Measurements from ENCODE around the gene MXD1. TPM values are rescaled to one million over a fixed set of nuclear protein-coding genes. Genes with fewer than 3 reads are reported as not detected.

The MXD1 gene
- total and polyA plus RNA-seq, 2 experiments from 2014 or later = 1.8 to 3.9 TPM

DNA sequence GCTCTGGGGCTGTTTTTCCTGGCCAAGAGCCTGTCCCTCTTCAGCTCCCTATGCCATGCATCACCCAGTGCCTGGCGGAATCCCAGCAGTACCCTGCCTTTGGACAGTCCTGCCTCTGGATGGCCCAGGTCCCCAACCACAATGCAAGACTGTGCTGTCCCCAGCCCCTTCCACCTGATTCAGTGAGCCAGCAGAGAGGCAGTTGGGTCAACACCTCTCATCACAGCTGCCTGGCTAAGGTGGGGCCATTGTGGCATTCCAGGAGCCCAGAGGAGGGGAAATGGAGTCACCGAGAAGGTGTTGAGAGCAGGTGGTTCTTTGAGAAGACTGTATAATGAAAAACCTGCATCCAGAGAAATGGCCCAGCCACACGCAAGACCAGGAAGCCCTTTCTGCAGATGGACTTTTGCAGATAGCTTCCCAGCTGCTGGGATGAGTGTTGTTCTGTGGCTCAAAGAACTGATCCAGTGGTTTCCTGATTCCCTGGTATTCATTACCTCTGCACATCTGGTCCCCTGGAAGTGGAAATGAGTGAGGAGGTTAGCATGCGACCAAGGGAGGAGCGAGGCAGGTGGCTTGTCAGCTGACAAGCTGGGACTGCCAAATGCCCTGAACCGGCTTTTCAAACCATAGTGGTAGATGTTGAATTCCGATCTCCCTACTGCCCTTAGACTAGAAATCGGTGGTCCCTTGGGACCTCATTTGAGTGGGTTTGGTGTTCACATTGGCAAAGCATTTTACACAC is 48.2 kb downstream of the MXD1 start:
- H3K4me3 ChIP-seq = no peak overlapping the region
- no peak overlapping the region for H3K27ac ChIP-seq (ENCODE audit: low read depth)
- Mint-ChIP-seq H3K4me3 (no peak overlapping the region), H3K4me1 (peaks cover 15% of the 10 kb centered on the region), H3K27ac (no peak overlapping the region), H3K36me3 (ENCODE audit: low read depth) (no peaks in the 10 kb centered on the region; the same call in 2 of the 3 replicates), H3K27me3 (ENCODE audit: insufficient read depth, low read depth, poor library complexity) (peaks cover 8% of the 10 kb centered on the region), H3K9me3 (no peaks in the 10 kb centered on the region)
- H3K79me2 ChIP-seq (replicated peaks; ENCODE audit: insufficient read depth) = no peaks in the 10 kb centered on the region
- no peaks in the 10 kb centered on the region for H3K36me3 ChIP-seq (ENCODE audit: insufficient read depth)
- DNase-seq (ENCODE audit: low spot score) (no peak), ATAC-seq (no peak)
- TF ChIP-seq ETS1 (IDR thresholded peaks at IDR 0.05) (no peak), EZH2phosphoT487 (IDR thresholded peaks at IDR 0.05; ENCODE audit: unreplicated experiment) (no peak), NANOG (IDR thresholded peaks at IDR 0.05; ENCODE audit: borderline replicate concordance) (no peak), CREB1 (CRISPR knock-in tag; IDR thresholded peaks at IDR 0.05; ENCODE audit: low read depth) (no peak), JUNB (IDR thresholded peaks at IDR 0.05; ENCODE audit: unreplicated experiment) (no peak), ZNF114 (CRISPR knock-in tag; IDR thresholded peaks at IDR 0.05) (no peak), EZH2 (IDR thresholded peaks at IDR 0.05; ENCODE audit: low read depth, unreplicated experiment) (no peak), STAT1 (IDR thresholded peaks at IDR 0.05; ENCODE audit: unreplicated experiment) (no peak), POLR2AphosphoS5 (IDR thresholded peaks at IDR 0.05; ENCODE audit: low read depth) (no peak), ZNF331 (CRISPR knock-in tag; IDR thresholded peaks at IDR 0.05; ENCODE audit: low read depth) (no peak)
- TF ChIP-seq, protein P1, sequence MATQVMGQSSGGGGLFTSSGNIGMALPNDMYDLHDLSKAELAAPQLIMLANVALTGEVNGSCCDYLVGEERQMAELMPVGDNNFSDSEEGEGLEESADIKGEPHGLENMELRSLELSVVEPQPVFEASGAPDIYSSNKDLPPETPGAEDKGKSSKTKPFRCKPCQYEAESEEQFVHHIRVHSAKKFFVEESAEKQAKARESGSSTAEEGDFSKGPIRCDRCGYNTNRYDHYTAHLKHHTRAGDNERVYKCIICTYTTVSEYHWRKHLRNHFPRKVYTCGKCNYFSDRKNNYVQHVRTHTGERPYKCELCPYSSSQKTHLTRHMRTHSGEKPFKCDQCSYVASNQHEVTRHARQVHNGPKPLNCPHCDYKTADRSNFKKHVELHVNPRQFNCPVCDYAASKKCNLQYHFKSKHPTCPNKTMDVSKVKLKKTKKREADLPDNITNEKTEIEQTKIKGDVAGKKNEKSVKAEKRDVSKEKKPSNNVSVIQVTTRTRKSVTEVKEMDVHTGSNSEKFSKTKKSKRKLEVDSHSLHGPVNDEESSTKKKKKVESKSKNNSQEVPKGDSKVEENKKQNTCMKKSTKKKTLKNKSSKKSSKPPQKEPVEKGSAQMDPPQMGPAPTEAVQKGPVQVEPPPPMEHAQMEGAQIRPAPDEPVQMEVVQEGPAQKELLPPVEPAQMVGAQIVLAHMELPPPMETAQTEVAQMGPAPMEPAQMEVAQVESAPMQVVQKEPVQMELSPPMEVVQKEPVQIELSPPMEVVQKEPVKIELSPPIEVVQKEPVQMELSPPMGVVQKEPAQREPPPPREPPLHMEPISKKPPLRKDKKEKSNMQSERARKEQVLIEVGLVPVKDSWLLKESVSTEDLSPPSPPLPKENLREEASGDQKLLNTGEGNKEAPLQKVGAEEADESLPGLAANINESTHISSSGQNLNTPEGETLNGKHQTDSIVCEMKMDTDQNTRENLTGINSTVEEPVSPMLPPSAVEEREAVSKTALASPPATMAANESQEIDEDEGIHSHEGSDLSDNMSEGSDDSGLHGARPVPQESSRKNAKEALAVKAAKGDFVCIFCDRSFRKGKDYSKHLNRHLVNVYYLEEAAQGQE (IDR thresholded peaks at IDR 0.05; ENCODE audit: unreplicated experiment) = no peak
- TF ChIP-seq, protein P2, sequence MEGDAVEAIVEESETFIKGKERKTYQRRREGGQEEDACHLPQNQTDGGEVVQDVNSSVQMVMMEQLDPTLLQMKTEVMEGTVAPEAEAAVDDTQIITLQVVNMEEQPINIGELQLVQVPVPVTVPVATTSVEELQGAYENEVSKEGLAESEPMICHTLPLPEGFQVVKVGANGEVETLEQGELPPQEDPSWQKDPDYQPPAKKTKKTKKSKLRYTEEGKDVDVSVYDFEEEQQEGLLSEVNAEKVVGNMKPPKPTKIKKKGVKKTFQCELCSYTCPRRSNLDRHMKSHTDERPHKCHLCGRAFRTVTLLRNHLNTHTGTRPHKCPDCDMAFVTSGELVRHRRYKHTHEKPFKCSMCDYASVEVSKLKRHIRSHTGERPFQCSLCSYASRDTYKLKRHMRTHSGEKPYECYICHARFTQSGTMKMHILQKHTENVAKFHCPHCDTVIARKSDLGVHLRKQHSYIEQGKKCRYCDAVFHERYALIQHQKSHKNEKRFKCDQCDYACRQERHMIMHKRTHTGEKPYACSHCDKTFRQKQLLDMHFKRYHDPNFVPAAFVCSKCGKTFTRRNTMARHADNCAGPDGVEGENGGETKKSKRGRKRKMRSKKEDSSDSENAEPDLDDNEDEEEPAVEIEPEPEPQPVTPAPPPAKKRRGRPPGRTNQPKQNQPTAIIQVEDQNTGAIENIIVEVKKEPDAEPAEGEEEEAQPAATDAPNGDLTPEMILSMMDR (conservative IDR thresholded peaks at IDR 0.05; ENCODE audit: low read depth in 2 of 2) = no peak
- TF ChIP-seq, protein P3, sequence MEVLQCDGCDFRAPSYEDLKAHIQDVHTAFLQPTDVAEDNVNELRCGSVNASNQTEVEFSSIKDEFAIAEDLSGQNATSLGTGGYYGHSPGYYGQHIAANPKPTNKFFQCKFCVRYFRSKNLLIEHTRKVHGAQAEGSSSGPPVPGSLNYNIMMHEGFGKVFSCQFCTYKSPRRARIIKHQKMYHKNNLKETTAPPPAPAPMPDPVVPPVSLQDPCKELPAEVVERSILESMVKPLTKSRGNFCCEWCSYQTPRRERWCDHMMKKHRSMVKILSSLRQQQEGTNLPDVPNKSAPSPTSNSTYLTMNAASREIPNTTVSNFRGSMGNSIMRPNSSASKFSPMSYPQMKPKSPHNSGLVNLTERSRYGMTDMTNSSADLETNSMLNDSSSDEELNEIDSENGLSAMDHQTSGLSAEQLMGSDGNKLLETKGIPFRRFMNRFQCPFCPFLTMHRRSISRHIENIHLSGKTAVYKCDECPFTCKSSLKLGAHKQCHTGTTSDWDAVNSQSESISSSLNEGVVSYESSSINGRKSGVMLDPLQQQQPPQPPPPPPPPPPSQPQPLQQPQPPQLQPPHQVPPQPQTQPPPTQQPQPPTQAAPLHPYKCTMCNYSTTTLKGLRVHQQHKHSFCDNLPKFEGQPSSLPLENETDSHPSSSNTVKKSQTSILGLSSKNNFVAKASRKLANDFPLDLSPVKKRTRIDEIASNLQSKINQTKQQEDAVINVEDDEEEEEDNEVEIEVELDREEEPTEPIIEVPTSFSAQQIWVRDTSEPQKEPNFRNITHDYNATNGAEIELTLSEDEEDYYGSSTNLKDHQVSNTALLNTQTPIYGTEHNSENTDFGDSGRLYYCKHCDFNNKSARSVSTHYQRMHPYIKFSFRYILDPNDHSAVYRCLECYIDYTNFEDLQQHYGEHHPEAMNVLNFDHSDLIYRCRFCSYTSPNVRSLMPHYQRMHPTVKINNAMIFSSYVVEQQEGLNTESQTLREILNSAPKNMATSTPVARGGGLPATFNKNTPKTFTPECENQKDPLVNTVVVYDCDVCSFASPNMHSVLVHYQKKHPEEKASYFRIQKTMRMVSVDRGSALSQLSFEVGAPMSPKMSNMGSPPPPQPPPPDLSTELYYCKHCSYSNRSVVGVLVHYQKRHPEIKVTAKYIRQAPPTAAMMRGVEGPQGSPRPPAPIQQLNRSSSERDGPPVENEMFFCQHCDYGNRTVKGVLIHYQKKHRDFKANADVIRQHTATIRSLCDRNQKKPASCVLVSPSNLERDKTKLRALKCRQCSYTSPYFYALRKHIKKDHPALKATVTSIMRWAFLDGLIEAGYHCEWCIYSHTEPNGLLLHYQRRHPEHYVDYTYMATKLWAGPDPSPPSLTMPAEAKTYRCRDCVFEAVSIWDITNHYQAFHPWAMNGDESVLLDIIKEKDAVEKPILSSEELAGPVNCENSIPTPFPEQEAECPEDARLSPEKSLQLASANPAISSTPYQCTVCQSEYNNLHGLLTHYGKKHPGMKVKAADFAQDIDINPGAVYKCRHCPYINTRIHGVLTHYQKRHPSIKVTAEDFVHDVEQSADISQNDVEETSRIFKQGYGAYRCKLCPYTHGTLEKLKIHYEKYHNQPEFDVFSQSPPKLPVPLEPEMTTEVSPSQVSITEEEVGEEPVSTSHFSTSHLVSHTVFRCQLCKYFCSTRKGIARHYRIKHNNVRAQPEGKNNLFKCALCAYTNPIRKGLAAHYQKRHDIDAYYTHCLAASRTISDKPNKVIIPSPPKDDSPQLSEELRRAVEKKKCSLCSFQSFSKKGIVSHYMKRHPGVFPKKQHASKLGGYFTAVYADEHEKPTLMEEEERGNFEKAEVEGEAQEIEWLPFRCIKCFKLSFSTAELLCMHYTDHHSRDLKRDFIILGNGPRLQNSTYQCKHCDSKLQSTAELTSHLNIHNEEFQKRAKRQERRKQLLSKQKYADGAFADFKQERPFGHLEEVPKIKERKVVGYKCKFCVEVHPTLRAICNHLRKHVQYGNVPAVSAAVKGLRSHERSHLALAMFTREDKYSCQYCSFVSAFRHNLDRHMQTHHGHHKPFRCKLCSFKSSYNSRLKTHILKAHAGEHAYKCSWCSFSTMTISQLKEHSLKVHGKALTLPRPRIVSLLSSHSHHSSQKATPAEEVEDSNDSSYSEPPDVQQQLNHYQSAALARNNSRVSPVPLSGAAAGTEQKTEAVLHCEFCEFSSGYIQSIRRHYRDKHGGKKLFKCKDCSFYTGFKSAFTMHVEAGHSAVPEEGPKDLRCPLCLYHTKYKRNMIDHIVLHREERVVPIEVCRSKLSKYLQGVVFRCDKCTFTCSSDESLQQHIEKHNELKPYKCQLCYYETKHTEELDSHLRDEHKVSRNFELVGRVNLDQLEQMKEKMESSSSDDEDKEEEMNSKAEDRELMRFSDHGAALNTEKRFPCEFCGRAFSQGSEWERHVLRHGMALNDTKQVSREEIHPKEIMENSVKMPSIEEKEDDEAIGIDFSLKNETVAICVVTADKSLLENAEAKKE (CRISPR knock-in tag; IDR thresholded peaks at IDR 0.05) = no peak
- no peak overlapping the region for H2AFZ ChIP-seq
- H3K9me2 ChIP-seq (ENCODE audit: insufficient read depth) = peaks cover 17% of the 10 kb centered on the region
- no peak overlapping the region; the same call in 1 of the 2 replicates for H3K4me2 ChIP-seq
- H3K4me1 ChIP-seq (ENCODE audit: insufficient read depth) = peaks cover 9% of the 10 kb centered on the region; the same call in 1 of the 2 replicates
- H4K20me1 ChIP-seq (replicated peaks; ENCODE audit: insufficient read depth) = no peaks in the 10 kb centered on the region
- no peaks in the 10 kb centered on the region for H3F3A ChIP-seq (replicated peaks; ENCODE audit: low read depth)
- H3K27me3 ChIP-seq (ENCODE audit: insufficient read depth) = no peaks in the 10 kb centered on the region

All from GM23338 (cell line).